ENCODE data around the gene PCDHGC5. TPM values are rescaled to one million over a fixed set of nuclear protein-coding genes. Genes with fewer than 3 reads are reported as not detected.

PCDHGC5 gene
- total RNA-seq = 1.1 TPM
- long read RNA-seq, partial matches to known transcripts = 0 of 37 reads
- long read RNA-seq, other reads (novel, unspliced or antisense) = 37 of 37 reads

DNA sequence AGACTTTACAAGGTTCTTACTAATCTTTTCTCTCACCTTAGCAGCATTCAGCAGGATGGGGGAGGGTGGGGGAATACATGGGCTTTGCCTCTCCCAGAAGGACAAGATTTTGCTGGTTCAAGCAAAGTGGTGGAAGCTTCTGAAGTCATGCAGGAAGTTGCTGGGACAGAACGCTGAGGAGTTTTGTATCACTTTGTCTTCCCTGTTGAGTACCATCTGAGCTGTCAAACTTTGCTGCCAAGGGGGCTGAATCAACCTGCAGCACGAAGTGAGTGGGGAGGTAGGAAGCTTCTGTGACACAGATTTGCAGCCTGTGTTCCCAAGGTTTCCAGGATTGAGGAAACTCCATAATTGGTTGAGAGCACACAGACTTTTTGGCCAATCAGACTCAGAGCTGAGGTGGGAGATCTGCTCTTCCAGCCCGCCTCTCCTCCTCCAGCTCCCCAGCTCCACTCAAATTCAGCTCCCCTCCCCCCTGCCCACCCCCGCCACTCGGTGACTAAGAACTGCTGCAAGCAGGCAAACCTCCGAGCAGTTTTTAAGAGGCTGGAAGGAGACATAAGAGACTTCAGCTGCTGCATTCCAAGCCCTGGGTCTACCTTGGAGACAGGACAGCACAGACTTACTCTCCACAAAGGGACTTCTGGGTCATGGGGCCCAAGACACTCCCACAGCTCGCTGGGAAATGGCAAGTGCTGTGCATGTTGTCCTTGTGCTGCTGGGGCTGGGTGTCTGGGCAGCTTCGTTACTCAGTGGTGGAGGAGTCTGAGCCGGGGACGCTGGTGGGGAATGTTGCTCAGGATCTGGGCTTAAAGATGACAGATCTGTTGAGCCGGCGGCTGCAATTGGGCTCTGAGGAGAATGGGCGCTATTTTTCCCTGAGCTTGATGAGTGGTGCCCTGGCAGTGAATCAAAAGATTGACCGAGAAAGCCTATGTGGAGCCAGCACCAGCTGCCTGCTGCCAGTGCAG, at the start of gene PCDHGC5:
PCDHGC5 (plus strand) TSS at position 491 of the 971 bp plus-strand sequence; CDS start at position 651, 160 bp downstream.
- peak; percentile 39 for DNase-seq (ENCODE audit: low spot score)

DNA sequence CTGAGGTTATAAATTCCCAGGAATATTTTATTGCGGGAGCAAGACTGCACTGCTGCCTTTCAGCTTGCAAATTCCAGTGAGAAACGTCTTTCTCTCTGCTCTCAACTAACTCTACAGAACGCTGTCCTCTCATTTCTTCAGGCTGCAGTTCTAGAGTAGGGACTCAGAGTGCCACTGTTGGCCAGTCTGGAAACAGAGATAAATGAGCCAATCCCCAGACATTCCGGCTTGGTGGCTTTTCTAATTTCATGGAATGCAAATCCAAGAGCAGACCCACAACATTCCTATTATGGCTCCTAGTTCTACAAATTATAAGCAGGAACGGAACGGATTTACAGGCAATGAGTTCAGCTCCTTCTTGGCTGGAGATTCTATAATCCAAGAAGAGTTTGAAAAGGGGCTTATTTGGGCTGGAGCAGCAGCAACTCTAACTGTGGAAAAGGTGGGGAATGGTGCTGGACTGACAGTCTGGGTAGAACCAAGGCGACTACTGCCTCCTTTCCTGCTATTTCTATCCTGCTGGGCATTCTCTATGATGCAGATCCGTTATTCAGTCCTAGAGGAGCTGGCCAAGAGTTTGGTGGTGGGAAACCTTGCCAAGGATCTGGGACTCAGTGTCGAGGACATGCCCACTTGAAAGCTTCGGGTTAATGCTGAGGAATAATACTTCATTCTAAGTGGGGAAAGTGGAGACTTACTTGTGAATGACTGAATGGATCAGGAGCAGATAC, 49.3 kb upstream of the PCDHGC5 start:
- DNase-seq (ENCODE audit: low spot score) = no peak

DNA sequence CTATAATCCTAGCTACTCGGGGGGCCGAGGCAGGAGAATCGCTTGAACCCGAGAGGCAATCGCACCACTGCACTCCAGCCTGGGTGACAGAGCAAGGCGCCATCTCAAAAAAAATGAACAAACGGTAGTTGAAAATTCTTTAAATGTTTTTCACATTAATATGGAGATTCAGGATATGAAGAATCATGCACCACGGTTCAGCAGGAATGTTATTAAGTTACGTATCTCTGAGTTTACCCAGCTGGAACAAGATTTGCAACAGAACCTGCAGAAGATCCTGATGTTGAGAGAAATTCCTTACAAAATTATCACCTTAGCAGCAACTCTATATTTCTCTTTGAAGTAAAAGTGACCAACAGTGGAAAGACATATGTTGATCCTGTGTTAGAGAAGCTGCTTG, 48.5 kb upstream of the PCDHGC5 start:
- DNase-seq (ENCODE audit: low spot score) = no peak

DNA sequence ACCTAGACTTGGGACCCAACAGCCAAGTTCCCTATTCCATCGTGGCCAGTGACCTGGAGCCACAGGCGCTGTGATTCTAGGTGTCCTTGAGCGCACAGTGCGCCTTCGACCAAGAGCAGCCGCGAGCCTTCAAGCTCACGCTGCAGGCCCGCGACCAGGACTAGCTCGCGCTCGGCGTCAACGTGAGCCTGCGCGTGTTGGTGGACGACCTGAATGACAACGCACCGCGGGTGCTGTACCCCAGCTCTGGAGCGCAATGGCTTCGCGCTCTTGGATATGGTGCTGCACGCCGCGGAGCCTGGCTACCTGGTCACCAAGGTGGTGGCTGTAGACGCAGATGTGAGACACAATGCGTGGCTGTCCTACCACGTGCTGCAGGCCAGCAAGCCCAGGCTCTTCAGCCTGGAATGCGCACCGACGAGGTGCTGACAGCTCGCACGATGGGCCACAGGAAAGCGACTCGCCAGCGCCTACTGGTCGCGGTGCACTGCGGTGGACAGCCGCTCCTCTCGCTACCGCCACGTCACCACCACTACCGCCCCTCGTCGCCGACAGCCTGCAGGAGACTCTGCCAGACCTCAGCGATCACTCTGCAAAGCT, 47.2 kb upstream of the PCDHGC5 start:
- DNase-seq (ENCODE audit: low spot score) = no peak

DNA sequence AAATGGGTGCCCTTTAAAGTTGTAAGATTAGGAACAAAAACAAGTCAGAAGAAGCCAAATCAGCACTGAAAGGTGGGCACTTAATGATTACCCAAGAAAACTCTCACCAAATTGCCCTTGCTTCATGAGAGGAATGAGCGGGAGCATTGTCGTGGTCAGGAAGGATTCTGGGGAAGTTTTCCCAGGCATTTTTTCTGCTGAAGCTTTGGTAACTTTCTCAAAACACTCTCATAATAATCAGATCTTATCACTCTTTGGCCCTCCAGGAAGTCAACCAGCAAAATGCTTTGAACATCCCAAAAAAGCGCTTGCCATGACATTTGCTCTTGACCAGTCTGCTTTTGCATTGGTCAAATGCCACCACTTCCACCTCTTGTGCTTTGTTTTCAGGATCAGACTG, 23.5 kb upstream of the PCDHGC5 start:
- no peak for DNase-seq (ENCODE audit: low spot score)

DNA sequence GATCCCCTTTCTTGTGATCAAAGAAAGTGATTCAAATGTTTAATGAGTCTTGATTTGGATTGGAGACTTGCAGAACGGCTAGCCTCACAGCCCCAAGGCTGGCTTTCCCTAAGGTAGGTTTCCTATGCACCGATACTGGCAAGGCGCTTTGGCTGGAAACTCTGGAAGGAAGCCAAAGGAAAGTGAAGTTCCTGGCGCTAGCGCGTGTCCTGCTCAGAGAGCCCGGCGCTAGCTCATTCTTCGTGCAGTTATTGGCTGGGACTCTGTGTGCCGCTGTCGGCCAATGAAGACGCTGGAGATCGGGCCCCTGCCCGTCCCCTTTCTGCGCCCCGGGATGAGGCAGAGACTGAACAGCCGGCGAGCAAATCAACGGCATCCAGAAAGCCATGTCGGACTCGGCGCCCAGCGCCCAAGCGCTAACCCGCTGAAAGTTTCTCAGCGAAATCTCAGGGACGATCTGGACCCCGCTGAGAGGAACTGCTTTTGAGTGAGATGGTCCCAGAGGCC, 13.2 kb upstream of the PCDHGC5 start, which contains the start of gene PCDHGC3:
PCDHGC3 (plus strand) TSS at position 342 of the 507 bp plus-strand sequence; CDS start at position 493, 151 bp downstream.
- DNase-seq (ENCODE audit: low spot score) = peak; percentile 94

DNA sequence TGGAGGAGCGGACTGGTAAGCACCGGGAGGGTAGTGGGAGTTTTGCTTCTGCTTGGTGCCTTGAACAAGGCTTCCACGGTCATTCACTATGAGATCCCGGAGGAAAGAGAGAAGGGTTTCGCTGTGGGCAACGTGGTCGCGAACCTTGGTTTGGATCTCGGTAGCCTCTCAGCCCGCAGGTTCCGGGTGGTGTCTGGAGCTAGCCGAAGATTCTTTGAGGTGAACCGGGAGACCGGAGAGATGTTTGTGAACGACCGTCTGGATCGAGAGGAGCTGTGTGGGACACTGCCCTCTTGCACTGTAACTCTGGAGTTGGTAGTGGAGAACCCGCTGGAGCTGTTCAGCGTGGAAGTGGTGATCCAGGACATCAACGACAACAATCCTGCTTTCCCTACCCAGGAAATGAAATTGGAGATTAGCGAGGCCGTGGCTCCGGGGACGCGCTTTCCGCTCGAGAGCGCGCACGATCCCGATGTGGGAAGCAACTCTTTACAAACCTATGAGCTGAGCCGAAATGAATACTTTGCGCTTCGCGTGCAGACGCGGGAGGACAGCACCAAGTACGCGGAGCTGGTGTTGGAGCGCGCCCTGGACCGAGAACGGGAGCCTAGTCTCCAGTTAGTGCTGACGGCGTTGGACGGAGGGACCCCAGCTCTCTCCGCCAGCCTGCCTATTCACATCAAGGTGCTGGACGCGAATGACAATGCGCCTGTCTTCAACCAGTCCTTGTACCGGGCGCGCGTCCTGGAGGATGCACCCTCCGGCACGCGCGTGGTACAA, 12.6 kb upstream of the PCDHGC5 start:
- no peak for DNase-seq (ENCODE audit: low spot score)

GRCh38 chr5:141477044-141477575, 11.8 kb upstream of the PCDHGC5 start:
- no peak for DNase-seq (ENCODE audit: low spot score)

DNA sequence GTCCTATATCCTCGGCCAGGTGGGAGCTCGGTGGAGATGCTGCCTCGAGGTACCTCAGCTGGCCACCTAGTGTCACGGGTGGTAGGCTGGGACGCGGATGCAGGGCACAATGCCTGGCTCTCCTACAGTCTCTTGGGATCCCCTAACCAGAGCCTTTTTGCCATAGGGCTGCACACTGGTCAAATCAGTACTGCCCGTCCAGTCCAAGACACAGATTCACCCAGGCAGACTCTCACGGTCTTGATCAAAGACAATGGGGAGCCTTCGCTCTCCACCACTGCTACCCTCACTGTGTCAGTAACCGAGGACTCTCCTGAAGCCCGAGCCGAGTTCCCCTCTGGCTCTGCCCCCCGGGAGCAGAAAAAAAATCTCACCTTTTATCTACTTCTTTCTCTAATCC, 11.1 kb upstream of the PCDHGC5 start:
- no peak for DNase-seq (ENCODE audit: low spot score)

DNA sequence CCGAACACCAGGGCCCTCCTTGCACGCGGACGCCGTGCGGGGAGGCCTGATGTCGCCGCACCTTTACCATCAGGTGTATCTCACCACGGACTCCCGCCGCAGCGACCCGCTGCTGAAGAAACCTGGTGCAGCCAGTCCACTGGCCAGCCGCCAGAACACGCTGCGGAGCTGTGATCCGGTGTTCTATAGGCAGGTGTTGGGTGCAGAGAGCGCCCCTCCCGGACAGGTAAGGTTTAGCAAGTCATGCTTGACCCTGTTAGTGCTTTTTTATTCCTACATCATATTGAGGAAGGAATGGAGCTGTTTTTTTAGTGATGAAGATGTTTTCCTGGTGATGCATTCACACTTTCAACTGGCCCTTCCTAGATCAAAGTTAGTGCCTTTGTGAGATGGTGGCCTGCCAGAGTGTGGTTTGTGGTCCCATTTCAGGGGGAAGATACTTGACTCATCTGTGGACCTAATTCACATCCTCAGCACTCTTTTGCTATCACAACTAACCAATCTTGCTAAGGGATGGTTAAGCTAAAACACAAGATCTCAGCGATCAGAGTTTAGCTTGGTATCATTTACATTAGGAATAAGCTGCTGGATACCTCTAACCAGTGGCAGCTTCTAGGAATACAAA, 10.4 kb upstream of the PCDHGC5 start:
- DNase-seq (ENCODE audit: low spot score) = no peak

DNA sequence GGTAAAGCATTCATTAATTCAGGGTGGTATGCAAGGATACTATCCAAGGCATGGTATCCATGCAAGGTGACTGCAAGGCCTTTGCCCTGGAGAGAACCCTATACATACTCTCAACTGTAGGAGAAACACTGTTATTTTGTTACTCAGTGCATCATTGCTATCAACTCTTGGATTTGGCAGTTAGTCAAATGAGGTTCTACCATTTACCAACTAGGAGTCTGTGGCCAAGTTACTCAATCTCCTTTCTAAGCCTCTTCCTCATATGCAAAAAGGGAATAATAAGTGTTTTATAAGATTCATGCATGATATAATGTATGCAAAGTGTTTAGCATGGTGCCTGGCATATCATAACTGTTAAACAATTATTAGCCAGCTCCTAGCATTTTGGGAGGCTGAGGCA, 9.1 kb upstream of the PCDHGC5 start:
- DNase-seq (ENCODE audit: low spot score) = no peak

GRCh38 chr5:141483902-141484301, 5.0 kb upstream of the PCDHGC5 start:
- DNase-seq (ENCODE audit: low spot score) = no peak

- DNase-seq (ENCODE audit: low spot score) = no peak
These were observed 4.6 kb upstream of the PCDHGC5 start for GRCh38 chr5:141484310-141484640.

DNA sequence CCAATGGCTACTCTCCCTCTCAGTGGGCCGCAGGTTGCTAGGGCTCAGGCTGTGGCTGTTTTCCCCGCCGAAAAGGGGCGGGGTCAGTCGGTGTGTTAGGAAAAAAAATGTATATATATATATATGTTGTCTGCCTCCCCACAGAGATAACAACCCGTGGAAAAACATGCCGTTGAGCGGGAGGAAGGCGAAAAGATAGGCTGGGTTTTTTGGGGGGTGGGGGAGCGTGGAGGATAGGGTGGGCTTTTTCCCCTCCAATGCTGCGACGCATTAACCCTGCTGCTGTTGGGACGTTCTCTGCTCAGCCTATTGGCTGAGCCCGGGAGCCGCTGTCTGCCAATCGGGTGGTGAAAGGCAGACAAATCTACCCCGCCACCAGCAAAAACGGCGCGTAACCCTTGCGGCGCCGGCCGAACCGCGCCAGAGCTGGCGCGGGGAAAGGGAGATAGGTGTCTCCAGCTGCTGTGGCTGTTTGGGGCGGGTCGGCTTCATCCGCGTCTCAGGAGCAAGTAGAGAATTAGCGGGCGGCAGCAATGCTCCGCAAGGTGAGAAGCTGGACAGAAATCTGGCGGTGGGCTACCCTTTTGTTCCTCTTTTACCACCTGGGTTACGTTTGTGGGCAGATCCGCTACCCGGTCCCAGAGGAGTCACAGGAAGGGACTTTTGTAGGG, 4.1 kb upstream of the PCDHGC5 start, which contains the start of gene PCDHGC4:
PCDHGC4 (plus strand) TSS at position 390 of the 671 bp plus-strand sequence; CDS start at position 534, 144 bp downstream.
- no peak for DNase-seq (ENCODE audit: low spot score)

DNA sequence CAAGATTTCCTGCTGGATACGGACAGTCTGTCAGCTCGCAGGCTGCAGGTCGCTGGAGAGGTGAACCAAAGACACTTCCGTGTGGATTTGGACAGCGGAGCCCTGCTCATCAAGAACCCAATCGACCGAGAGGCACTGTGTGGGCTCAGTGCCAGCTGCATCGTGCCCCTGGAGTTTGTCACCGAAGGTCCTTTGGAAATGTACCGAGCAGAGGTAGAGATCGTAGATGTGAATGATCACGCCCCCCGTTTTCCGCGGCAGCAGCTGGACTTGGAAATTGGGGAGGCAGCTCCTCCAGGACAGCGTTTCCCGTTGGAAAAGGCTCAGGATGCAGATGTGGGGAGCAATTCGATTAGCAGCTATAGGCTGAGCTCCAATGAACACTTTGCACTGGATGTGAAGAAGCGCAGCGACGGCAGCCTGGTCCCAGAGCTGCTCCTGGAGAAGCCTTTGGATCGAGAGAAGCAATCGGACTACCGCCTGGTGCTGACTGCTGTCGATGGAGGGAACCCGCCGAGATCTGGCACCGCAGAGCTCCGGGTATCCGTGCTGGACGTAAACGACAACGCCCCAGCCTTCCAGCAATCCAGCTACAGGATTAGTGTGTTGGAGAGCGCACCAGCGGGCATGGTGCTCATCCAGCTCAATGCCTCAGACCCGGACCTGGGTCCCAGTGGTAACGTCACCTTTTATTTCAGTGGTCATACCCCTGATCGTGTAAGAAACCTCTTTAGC, 3.4 kb upstream of the PCDHGC5 start:
- DNase-seq (ENCODE audit: low spot score) = no peak

DNA sequence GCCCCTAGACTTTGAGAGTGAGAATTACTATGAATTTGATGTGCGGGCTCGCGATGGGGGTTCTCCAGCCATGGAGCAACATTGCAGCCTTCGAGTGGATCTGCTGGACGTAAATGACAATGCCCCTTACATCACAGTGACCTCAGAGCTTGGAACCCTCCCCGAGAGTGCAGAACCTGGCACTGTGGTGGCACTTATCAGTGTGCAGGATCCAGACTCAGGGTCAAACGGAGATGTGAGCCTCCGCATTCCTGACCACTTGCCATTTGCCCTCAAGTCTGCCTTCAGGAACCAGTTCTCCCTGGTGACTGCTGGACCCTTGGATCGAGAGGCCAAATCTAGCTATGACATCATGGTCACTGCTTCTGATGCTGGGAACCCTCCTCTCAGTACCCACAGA, 2.8 kb upstream of the PCDHGC5 start:
- DNase-seq (ENCODE audit: low spot score) = no peak

GRCh38 chr5:141487131-141487530, 1.8 kb upstream of the PCDHGC5 start:
- DNase-seq (ENCODE audit: low spot score) = no peak

DNA sequence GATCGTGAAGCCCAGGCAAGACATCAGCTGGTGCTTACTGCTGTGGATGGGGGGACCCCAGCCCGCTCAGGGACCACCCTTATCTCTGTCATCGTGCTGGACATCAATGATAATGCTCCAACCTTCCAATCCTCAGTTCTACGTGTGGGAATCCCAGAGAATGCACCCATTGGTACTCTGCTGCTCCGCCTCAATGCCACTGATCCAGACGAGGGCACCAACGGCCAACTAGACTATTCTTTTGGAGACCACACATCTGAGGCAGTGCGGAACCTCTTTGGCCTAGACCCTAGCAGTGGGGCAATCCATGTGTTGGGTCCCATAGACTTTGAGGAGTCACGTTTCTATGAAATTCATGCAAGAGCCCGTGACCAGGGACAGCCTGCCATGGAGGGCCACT, 960 bp downstream of the PCDHGC5 start:
- peak; percentile 49 for DNase-seq (ENCODE audit: low spot score)

- DNase-seq (ENCODE audit: low spot score) = peak; percentile 49
These were observed 1.4 kb downstream of the PCDHGC5 start for GRCh38 chr5:141490271-141490670.
